Activated CD8-positive, alpha-beta memory T cell treated with anti-CD3 and anti-CD28 coated beads for 4 hours (primary cell): ENCODE results near the gene TMUB1.

ENCODE experiments used
- DNase-seq, 2 donors: peaks; one replicate each; pipeline ENCODE4 v3.0.0-alpha.2; 2020; ENCODE audit warnings: low read depth in 2 of 2

The TMUB1 gene

DNA sequence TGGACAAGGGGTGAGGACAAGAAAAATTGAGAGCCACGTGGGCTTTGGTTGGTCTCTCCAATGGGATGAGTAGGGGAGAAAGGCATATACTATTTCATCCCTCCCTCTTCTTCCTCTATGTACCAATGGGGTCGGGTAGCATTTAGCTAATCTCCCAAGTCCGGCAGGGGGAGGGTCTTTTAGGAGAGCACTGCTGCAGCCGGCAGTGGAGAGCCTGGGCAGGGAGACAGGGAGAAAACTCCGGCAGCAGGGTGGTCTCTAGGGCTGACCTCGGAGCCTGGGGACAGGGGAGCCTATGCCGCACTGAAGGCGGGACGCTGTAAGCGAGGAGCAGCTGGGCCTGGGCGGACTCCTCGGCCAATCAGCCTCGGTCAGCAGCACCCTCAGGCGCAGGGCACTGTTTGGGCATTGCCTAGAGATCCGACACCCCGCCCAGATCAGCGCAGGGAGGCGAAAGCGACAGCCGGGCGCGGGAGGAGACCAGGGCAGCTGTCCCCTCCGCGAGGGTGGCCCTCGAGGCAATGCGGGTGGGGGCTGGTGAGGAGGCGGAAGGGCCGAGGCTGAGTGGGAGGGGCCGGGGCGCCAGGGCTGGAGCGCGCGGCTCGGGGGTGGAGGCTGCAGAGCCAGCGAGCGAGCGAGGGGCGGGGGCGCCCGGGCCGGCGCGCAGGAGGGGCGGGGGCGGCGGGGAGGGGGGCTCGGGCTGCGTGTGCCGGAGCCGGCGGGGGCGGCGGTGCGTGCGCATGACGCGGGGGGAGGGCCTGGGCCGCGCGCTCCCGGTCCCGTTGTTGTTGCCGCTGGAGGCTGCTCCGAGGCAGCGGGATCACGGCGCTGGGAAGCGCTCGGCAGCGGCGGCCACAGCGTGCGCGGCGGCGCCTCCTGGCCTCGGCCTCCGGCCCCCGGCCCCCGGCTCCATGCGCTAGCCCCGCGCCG lies 2.7 kb upstream of the TMUB1 start, which contains the start of gene AGAP3:
Gene AGAP3, plus strand, starts transcription at position 785 of the 930 bp plus-strand sequence. CDS start 267 bp downstream, outside the sequence.
- DNase-seq, result peak in 1 of 2 donors; percentile 20

DNA sequence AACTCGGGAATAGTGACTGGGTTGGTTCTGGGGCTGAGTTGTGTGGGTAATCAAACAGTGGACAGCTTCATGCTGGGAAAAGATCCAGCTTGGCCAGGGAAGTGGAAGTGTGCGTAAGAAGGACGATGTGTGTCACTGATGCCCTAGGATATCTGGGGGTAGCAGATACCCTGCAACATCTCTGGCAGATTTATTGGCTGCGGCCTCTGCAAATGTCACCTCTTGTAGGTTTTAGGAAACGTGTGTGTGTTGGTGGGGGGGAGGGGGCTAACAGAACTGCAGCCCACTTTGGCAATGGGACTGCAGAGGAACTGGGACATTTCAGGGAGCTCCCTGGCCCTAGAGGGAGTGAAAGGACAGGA lies 2.0 kb upstream of the TMUB1 start:
- DNase-seq, result no peak

DNA sequence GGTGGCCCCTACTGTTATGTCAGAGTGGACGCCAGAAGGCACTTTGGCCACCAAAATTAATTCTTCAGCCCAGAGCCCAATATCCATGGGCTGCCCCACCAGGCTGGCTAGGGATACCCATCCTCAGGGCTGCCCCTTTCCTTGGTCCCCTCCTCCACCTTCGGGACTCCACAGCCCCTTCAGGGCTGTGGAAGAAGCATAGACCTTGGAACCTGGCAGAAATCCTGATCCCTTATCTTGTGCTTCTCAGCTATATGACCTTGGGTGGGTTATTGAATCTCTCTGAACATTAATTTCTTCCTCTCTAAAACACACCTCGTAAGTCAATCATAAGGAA lies 499 bp upstream of the TMUB1 start:
- no peak for DNase-seq

DNA sequence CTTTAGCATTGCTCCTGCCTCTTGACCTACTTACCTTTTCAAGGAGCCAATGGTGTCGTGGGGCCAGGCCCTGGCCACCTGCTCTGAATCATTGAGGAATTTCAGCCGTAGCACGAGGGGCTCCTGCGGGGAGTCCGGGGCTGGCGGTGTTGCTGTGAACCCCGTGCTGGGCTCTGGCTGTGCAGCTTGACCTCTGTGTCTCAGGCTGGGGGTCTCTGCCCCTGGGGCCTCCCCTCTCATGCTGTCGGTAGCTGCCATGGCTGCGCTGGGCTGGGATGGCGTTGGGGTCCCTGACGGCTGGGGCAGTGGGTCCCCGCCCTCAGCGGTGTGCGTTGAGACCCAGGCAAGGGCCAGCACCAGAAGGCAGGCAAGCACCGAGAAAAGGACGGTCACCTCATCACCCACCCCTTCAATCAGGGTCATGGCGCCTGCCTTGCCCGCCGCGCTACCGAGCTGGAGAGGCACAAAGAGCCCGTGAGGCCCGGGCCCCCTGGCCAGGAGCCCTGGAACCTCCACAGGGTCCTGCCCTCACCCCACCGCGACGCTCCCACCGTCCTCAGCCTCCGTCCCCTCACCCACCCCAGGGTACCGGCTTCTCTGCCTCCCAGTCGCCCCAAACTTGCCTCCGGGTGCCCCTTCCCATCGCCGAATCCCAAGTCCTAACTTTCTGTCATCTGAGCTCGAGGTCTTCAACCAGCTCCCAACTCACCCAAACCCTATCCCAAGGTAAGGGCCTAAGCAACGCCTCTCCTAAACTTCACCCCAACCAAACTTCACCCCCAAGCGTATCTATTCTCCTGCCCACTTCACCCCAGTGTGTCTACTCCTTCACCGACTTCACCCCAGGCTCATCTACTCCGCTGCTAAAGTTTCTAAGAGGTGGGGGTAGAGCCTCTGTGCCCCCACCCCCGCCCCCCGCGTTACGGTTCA lies 887 bp downstream of the TMUB1 start:
- DNase-seq, result no peak

DNA sequence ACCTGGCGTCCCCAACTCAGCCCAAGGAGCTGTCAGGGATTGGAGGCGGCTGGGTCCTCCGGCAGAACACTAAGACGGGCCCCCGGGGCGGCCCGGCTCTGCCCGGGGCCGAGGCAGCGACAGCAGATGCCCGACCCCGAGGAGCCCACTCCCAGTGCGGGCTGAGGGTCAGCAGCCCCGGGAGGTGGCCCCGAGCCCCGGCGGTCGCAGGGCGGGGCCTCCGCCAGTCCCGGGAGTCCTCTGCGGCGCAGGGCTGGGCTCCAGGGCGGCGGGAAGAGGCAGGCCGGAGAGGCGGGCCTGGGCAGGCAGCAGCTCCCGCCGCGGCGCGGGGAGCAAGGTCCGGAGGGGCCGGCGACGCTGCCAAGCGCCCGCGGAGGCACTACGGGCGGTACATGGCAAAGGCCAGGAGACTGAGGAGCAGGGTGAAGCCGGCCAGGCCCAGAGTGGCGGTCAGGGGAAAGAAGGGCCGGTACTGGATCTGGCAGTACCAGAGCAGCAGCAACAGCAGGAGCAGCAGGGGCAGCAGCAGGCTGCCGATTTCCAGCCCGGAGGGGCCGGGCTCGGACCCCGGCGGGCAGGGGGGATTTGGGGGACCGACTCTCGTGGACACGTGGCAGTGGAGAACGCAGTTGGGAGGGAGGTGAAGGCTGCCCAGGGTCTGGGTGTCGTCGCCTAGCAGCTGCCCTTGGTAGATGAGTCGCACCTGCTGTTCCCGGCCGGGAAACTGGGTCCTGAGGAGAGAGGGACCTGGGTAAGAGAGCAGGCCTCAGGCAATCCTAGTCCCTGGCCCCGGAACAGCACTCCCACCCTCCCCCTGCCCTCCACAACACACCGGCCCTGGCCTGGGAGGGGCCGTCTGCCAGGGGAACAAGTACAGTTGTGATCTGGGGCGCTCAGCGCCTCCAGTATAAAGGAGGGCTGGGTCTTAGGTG lies 1.9 kb downstream of the TMUB1 start:
- DNase-seq, result no peak

DNA sequence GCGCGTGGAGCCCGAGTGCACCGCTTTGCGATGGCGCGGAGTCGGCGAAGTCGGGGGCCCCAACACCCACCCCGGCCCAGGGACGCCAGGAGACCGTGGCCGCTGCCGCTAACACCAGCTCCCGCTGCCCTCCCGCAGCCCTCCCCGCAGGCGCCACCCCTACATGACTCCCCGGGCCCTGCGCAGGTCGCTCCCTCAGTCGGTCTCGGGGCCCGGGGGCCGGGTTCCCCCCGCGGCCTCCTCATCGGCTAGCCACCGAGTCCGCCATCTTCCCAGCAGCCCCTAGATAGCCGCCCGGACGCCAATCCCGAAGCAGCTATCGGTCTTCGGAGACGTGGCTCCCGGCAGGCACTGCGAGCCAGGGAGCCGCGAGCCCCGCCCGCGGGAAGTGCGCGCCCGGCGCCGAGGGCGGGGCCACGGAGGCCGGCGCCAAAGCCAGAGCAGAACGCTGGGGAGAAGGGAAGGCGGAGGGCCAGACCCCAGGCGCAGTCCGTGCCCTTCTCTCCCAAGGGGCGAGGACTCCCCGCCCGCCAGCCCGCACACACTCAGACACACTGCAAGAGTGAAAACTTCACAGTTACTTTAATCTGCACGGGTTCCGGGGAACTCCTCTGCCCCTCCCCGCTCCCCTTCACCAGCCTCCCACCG lies 2.6 kb downstream of the TMUB1 start, which contains the start of gene FASTK:
Gene FASTK, minus strand, starts transcription at position 288 of the 648 bp plus-strand sequence. Its CDS starts 43 bp downstream, at position 245.
- peak; percentile 66 to 81 for DNase-seq

DNA sequence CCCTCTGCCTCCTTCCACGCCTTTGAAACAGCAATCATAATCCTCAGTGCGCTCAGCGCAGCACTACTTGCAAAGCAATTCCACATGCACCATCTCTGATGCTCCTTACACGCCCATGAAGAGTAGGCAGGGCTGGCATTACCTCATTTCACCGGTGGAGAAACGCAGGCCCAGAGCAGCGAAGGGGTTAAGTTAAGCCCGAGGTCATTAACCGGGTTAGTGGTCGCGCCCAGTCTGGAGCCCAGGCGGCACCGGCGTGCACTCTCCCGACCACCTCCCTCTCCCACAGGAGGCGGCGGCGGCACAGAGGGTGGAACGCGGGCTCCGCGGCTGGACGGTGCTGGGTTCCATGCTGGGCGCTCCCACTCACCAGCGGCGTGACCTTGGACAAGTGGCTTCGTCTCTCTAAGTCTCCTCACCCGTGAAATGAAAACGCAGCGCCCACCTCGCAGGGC lies 3.2 kb downstream of the TMUB1 start:
- no peak for DNase-seq

DNA sequence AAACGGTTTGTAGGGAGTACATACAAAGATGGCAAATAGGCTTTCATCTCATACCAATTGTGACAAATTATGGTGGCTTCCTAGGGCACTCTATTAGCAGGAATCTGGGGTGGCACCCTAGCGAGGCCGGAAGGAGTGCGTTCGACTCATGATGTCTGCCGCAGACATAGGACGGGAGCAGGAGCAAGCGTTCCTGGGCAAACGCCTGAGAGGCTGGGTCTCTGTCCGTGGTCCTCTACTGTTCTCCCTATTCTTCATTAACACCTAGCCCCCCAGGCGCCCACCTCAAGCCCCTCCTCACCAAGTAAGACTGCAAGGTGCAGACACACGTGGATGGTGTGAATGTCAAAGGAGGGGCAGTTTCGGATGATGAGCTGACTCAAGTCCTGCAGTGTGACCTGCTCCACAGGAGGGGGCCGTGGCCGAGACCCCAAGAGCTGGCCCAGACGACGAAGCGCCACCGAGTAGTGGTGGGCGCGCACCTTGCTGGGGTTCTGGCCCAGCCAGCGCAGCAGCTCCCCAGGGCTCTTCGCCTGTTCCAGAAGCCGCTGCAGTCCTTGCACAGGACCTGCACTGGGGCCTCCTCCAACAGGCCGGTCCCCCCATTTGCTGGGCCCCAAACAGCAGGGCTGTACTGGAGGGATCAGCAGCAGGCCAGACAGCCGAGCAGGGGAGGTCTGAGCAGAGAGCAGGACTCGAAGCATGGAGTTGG lies 3.9 kb downstream of the TMUB1 start:
- DNase-seq, result no peak

DNA sequence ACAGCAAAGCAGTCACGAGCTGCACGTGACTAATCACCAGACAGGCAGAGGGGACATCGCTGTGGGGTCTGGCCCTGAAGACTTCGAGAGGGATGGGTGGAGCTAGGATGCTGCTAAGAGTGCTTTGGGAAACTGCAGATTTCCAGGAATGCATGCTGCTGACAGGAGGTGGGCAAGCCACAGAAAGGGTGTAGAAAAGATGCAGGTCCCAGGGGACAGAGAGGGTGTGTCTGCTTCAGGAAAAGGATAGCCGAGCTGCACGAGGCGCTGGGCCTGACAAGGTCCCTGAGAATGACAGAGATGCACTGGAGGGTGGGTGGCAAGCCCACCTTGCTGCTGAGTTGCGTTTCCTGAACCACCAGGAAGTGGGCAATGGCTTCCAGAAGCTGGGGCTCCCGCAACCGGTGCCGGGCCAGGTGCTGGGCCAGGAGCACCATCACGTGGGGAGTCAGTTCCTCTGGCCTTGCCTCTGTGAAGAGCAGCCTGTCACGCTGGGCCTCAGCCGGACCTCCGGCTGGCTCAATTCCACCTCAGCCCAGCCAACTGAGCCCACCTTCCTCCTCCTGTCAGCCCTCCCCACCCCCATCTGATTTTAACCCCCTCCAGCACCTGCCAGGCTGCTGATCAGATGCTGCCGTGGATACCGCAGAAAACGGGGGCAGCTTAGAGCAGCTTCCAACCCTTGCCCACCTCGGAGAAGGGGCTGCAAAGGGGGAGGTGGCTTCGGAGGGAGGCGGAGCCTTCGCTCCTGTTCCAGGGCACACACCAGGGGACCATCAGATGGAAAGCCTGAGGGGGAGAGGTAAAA lies 4.9 kb downstream of the TMUB1 start:
- no peak for DNase-seq

DNA sequence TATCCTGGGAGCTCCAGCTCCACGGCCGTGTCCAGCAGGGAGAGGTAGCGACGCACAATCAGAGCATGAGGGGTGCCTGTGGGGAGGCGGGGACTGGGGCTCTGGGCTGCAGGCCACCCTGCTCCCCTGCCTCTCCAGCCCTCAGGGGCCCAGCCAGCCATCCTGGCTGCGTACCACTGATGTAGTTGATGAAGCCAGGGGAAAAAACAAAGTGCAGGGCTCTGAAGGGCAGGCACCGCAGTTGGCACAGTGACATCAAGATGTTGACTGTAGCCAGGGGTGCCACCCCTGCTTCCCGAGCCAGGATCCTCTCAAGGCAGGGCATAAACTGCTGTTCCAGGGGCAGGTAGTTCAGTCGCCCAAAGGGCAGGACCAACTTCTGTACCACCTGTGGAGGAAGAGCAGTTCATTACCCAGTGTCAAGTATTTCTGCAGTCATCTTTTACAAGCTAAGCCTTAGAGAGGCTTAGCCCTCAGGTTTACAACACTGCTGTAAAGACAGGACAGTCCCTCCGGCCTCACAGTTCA lies 5.5 kb downstream of the TMUB1 start:
- DNase-seq, result no peak

DNA sequence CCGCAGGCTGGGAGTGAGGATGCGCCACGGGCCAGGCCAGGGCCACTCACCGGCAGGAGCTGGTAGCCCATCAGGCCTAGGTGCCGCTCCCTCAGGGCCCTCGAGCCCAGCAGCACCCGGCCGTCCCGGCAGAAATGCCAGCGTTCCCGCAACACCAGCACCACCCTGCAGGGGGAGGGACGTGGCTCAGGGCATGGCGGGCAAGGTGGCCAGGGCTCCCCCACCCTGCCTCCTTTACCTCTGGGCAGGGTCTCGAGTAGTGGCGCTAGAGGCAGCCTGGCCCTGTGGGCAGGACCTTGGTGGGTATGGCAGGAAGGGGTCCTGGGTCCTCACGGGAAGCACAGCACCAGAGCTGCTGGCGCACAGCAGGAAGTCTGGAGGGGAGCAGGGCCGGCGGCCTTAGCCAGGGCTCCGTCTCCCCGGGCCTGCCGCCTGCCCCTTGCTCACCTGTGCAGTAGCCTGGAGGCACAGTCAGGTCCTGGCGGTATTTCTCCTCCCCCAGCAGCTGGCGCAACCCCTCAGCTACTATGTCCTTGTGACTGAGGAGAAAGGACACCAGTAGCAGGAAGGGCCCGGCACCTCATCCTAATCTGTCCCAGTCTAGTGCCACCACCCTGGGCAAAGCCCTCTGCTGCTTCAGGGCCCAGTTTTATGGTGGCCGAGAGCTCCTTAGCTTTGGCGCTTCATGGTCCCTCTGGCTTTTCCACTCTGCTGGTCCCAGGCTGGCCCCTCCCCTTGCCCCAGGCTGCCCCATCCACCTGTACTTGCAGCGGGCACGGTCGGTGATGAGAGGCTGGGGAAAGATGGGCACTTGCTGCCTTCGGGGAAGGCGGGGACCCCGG lies 6.2 kb downstream of the TMUB1 start:
- no peak for DNase-seq

DNA sequence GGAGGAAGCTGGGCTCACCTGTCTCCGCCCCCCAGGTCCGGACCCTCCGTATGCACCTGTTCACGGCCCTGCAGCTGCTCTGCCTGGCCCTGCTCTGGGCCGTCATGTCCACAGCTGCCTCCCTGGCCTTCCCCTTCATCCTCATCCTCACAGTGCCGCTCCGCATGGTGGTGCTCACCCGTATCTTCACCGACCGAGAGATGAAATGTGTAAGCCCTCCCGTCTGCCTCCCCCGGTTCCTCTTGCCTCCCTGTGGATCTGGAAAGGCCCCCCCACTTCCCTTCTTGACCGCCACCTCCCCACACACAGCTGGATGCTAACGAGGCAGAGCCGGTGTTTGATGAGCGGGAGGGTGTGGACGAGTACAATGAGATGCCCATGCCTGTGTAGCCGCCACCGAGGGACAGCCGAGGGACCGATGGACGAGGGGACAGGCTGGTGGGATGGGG lies 7.3 kb downstream of the TMUB1 start:
- no peak for DNase-seq

DNA sequence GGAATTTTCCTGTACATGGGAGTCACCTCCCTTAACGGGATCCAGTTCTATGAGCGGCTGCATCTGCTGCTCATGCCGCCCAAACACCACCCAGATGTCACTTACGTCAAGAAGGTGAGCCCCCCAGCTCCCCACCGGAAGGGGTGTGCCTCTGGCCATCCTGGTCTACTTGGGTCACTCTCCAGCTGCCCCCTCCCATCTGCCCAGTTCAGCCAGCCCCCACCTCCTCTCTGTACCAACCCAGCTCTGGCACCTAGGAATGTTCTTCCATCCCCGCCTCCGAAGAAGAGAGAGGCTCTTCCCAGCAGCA lies 7.7 kb downstream of the TMUB1 start:
- no peak for DNase-seq

DNA sequence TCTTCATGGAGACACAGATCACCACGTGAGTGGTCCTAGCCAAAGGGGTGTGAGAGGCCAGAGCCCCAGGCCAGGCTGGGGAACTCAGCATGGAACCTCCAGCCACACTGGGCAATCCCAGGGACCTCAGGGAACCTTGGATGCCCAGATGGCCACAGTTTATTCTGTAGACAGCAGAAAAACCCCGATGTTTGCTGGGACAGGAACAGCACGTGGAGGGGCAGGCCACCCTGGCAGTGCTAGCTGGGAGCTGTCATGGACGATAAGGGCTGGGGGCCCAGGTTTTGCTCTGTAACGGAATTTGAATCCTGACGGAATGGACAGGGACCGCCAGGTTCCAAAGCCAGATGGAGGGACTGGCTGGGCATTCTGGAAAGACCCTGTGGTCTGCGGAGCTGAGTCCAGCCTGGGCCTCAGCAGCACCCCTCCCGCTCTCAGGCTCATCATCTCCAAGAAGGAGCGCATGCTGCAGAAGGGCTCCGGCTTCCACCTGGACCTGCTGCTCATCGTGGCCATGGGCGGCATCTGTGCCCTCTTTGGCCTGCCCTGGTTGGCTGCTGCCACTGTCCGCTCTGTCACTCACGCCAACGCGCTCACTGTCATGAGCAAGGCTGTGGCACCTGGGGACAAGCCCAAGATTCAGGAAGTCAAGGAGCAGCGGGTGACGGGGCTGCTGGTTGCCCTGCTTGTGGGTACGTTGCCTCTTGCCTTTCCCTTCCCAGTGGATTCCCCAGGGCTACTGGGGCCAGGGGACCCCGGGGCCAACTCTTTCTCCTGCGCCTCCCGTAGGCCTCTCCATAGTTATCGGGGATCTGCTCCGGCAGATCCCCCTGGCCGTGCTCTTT lies 8.3 kb downstream of the TMUB1 start:
- DNase-seq, result no peak

DNA sequence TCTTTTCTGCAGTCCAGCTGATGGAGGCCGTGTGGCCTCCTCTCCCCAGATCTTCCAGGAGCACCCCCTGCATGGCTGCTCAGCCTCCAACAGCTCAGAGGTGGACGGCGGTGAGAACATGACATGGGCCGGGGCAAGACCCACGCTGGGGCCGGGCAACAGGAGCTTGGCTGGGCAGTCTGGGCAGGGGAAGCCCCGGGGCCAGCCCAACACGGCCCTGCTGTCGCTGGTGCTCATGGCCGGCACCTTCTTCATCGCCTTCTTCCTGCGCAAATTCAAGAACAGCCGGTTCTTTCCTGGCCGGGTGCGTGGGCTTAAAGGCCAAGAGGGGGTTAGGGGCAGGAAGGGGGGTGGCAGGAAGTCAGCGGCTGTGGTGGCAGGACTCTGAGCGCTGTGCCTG lies 9.3 kb downstream of the TMUB1 start:
- DNase-seq, result no peak

DNA sequence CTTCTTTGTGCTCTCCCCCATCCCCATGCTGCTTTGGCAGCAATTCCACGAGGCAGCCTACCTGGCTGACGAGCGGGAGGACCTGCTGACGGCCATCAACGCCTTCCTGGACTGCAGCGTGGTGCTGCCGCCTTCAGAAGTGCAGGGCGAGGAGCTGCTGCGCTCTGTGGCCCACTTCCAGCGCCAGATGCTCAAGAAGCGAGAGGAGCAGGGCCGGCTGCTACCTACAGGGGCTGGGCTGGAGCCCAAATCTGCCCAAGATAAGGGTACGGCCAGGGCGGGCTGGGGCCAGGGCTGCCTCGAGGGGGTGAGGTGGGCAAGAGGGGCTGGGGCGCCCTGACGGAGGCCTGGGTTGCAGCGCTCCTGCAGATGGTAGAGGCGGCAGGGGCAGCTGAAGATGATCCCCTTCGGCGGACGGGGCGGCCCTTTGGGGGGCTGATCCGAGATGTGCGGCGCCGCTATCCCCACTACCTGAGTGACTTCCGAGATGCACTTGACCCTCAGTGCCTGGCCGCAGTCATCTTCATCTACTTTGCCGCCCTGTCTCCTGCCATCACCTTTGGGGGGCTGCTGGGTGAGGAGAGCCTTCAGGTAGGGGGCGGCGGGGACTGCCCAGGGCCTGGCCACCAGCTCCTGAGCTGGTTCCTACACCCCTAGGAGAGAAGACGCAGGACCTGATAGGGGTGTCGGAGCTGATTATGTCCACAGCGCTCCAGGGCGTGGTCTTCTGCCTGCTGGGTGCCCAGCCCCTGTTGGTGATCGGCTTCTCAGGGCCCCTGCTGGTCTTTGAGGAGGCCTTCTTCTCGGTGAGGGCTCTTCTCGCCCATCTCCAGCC lies 12.0 kb downstream of the TMUB1 start:
- no peak for DNase-seq
